IPS-18a (cell line): ENCODE data around the gene DLG2.

Experiments
- H3K27ac ChIP-seq: one replicate; pipeline ENCODE4 v1.5.1; 2013; ENCODE audit warnings: low read length
- H3K27me3 ChIP-seq: one replicate; pipeline ENCODE4 v1.6.1; 2013; ENCODE audit warnings: mild to moderate bottlenecking, low read length; ENCODE audit not compliant: control insufficient read depth, insufficient read depth
- H3K36me3 ChIP-seq: one replicate; pipeline ENCODE4 v1.6.1; 2013; ENCODE audit warnings: low read depth, low read length; ENCODE audit not compliant: control insufficient read depth
- H3K4me1 ChIP-seq: one replicate; pipeline ENCODE4 v1.6.1; 2013; ENCODE audit warnings: low read depth, low read length; ENCODE audit not compliant: control insufficient read depth
- H3K4me3 ChIP-seq: one replicate; pipeline ENCODE4 v1.5.1; 2013; ENCODE audit warnings: low read length
- H3K9ac ChIP-seq: one replicate; pipeline ENCODE4 v1.6.1; 2013; ENCODE audit warnings: mild to moderate bottlenecking, low read length, moderate library complexity
- H3K9me3 ChIP-seq: one replicate; pipeline ENCODE4 v1.6.1; 2013; ENCODE audit warnings: low read depth, low read length; ENCODE audit not compliant: control insufficient read depth

DLG2 gene

GRCh38 chr11:83862033-83862432, 1765.1 kb downstream of the DLG2 start:
- Histone ChIP-seq H3K27ac (no peak overlapping the region), H3K27me3 (no peaks in the 10 kb centered on the region)

GRCh38 chr11:83858694-83859093, 1768.5 kb downstream of the DLG2 start:
- Histone ChIP-seq H3K27ac (no peak overlapping the region), H3K4me1 (no peaks in the 10 kb centered on the region), H3K4me3 (no peak overlapping the region), H3K36me3 (no peaks in the 10 kb centered on the region), H3K9ac (no peak overlapping the region), H3K27me3 (no peaks in the 10 kb centered on the region), H3K9me3 (no peaks in the 10 kb centered on the region)

More at GRCh38 chr11:83862033-83862432, 1765.1 kb downstream of the DLG2 start:
- Histone ChIP-seq H3K4me1 (no peaks in the 10 kb centered on the region), H3K4me3 (no peak overlapping the region), H3K9me3 (no peaks in the 10 kb centered on the region), H3K9ac (no peak overlapping the region), H3K36me3 (no peaks in the 10 kb centered on the region)

- Histone ChIP-seq H3K27me3 (no peaks in the 10 kb centered on the region), H3K4me1 (no peaks in the 10 kb centered on the region)
Observed at GRCh38 chr11:83855237-83855636, 1771.9 kb downstream of the DLG2 start.

GRCh38 chr11:83852775-83853442, 1774.2 kb downstream of the DLG2 start:
- no peaks in the 10 kb centered on the region for H3K9me3 ChIP-seq
- no peak overlapping the region for H3K9ac ChIP-seq
- H3K27me3 ChIP-seq = no peaks in the 10 kb centered on the region
- no peak overlapping the region for H3K27ac ChIP-seq
- H3K4me1 ChIP-seq = no peaks in the 10 kb centered on the region
- H3K4me3 ChIP-seq = no peak overlapping the region
- no peaks in the 10 kb centered on the region for H3K36me3 ChIP-seq

More at GRCh38 chr11:83855237-83855636, 1771.9 kb downstream of the DLG2 start:
- Histone ChIP-seq H3K9me3 (no peaks in the 10 kb centered on the region), H3K36me3 (no peaks in the 10 kb centered on the region), H3K27ac (no peak overlapping the region), H3K9ac (no peak overlapping the region), H3K4me3 (no peak overlapping the region)

- Histone ChIP-seq H3K36me3 (no peaks in the 10 kb centered on the region), H3K4me1 (no peaks in the 10 kb centered on the region), H3K9ac (no peak overlapping the region), H3K4me3 (no peak overlapping the region), H3K9me3 (no peaks in the 10 kb centered on the region), H3K27ac (no peak overlapping the region), H3K27me3 (no peaks in the 10 kb centered on the region)
Observed at GRCh38 chr11:83852012-83852411, 1775.1 kb downstream of the DLG2 start.

GRCh38 chr11:83847467-83848034, 1779.6 kb downstream of the DLG2 start:
- Histone ChIP-seq H3K27ac (no peak overlapping the region), H3K9me3 (no peaks in the 10 kb centered on the region), H3K36me3 (no peaks in the 10 kb centered on the region), H3K9ac (no peak overlapping the region), H3K4me3 (no peak overlapping the region), H3K4me1 (no peaks in the 10 kb centered on the region), H3K27me3 (no peaks in the 10 kb centered on the region)

- H3K27ac ChIP-seq = no peak overlapping the region
- no peaks in the 10 kb centered on the region for H3K27me3 ChIP-seq
- no peak overlapping the region for H3K9ac ChIP-seq
- H3K4me3 ChIP-seq = no peak overlapping the region
- no peaks in the 10 kb centered on the region for H3K4me1 ChIP-seq
- H3K36me3 ChIP-seq = no peaks in the 10 kb centered on the region
- H3K9me3 ChIP-seq = no peaks in the 10 kb centered on the region
Observed at GRCh38 chr11:83845797-83846196, 1781.3 kb downstream of the DLG2 start.

GRCh38 chr11:83840326-83840725, 1786.8 kb downstream of the DLG2 start:
- Histone ChIP-seq H3K27me3 (no peaks in the 10 kb centered on the region), H3K36me3 (no peaks in the 10 kb centered on the region), H3K9ac (no peak overlapping the region), H3K4me3 (no peak overlapping the region), H3K27ac (no peak overlapping the region), H3K4me1 (no peaks in the 10 kb centered on the region), H3K9me3 (no peaks in the 10 kb centered on the region)

GRCh38 chr11:83836883-83837654, 1790.1 kb downstream of the DLG2 start:
- Histone ChIP-seq H3K4me1 (no peaks in the 10 kb centered on the region), H3K36me3 (no peaks in the 10 kb centered on the region), H3K27me3 (no peaks in the 10 kb centered on the region), H3K9me3 (no peaks in the 10 kb centered on the region), H3K9ac (no peak overlapping the region), H3K4me3 (no peak overlapping the region), H3K27ac (no peak overlapping the region)

- no peak overlapping the region for H3K9ac ChIP-seq
- H3K27me3 ChIP-seq = no peaks in the 10 kb centered on the region
- no peaks in the 10 kb centered on the region for H3K9me3 ChIP-seq
- no peak overlapping the region for H3K4me3 ChIP-seq
- H3K27ac ChIP-seq = no peak overlapping the region
- no peaks in the 10 kb centered on the region for H3K4me1 ChIP-seq
- H3K36me3 ChIP-seq = no peaks in the 10 kb centered on the region
Observed at GRCh38 chr11:83836065-83836464, 1791.1 kb downstream of the DLG2 start.

GRCh38 chr11:83835423-83835822, 1791.7 kb downstream of the DLG2 start:
- Histone ChIP-seq H3K27me3 (no peaks in the 10 kb centered on the region), H3K27ac (no peak overlapping the region), H3K9ac (no peak overlapping the region), H3K9me3 (no peaks in the 10 kb centered on the region), H3K4me1 (no peaks in the 10 kb centered on the region), H3K36me3 (no peaks in the 10 kb centered on the region), H3K4me3 (no peak overlapping the region)
